A549 treated with RU486 at 1 μM for 4 hours (cell line): ENCODE data around the gene WNT5A. TPM values are rescaled to one million over a fixed set of nuclear protein-coding genes. Genes with fewer than 3 reads are reported as not detected.

ENCODE experiments used
- total RNA-seq: library from RNA; stranded (reverse); fragments of 200-300 nt; extraction: Qiagen RNA extraction; gene quantifications from 5 replicates; pipeline ENCODE4 v1.2.3, GENCODE V29; 2022; ENCODE audit warnings: low read depth

Gene WNT5A
- 0.51 to 1.5 TPM (median 1.0 TPM) in 5 replicates for total RNA-seq

GRCh38 chr3:55486857-55487380 is at the start of gene WNT5A:
Gene WNT5A (minus strand): TSS chr3:55487306. CDS start chr3:55486985, 321 bp downstream.

